ENCODE data around the gene IL2RG.

IL2RG gene

GRCh38 chrX:71128915-71129765, 17.8 kb upstream of the IL2RG start:
- TF ChIP-seq, protein P1, sequence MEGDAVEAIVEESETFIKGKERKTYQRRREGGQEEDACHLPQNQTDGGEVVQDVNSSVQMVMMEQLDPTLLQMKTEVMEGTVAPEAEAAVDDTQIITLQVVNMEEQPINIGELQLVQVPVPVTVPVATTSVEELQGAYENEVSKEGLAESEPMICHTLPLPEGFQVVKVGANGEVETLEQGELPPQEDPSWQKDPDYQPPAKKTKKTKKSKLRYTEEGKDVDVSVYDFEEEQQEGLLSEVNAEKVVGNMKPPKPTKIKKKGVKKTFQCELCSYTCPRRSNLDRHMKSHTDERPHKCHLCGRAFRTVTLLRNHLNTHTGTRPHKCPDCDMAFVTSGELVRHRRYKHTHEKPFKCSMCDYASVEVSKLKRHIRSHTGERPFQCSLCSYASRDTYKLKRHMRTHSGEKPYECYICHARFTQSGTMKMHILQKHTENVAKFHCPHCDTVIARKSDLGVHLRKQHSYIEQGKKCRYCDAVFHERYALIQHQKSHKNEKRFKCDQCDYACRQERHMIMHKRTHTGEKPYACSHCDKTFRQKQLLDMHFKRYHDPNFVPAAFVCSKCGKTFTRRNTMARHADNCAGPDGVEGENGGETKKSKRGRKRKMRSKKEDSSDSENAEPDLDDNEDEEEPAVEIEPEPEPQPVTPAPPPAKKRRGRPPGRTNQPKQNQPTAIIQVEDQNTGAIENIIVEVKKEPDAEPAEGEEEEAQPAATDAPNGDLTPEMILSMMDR (conservative IDR thresholded peaks at IDR 0.05; ENCODE audit: low read length), result peak; percentile 73
- DNase-seq (ENCODE audit: low read depth), result peak; percentile 45
- no peak overlapping the region for H3K4me3 ChIP-seq (ENCODE audit: low read length)

DNA sequence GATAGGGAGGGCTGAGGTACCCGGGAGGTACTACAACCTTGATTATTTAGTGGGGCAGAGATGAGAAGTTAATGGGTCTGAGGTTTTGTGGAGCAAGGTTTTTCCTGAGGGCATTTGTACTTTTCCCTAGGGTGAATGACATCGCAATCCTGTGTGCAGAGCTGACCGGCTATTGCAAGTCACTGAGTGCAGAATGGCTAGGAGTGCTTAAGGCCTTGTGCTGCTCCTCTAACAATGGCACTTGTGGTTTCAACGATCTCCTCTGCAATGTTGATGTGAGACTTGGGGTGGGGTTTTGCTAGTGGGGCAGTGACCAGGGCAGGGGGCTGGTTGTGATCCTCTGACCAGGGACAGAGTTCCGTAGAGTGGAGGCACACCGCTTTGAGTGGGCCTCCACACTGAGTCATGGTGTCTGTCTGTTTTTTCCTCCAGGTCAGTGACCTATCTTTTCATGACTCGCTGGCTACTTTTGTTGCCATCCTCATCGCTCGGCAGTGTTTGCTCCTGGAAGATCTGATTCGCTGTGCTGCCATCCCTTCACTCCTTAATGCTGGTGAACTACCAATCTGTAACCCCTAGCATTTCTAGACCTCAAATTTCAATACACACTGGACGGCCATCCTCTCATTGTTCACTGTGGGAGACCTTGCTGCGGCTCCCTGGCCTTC, 16.9 kb upstream of the IL2RG start:
- DNase-seq (ENCODE audit: low read depth), result no peak
- no peak overlapping the region for H3K4me3 ChIP-seq (ENCODE audit: low read length)
- TF ChIP-seq, protein P1 (conservative IDR thresholded peaks at IDR 0.05; ENCODE audit: low read length), result no peak

DNA sequence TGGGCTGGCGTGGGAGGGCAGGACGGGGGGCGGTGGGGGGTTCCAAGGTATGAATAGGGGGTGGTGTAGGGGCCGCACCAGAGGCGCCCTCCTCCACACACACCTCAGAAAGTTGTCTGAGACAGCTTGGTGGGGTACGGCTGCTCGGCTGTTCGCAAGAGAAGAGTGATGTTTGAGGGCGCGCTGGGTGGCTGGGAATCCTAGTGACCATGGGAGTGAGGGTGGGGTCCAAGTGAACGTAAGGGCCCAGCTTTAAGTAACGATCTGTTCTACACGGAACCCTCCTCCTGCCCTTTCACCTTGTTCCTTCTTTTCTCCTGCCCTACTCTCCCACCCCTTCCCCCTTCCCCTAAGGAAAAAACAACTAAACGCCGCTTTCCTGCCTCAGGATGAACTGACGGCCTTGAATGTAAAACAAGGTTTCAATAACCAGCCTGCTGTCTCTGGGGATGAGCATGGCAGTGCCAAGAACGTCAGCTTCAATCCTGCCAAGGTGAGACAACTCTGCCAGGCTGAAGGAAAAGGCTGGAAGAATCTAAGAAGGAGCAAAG, 7.7 kb upstream of the IL2RG start:
- DNase-seq (ENCODE audit: low read depth), result no peak
- peak overlapping the region; percentile 68 for H3K4me3 ChIP-seq (ENCODE audit: low read length)
- TF ChIP-seq, protein P1 (conservative IDR thresholded peaks at IDR 0.05; ENCODE audit: low read length), result no peak

DNA sequence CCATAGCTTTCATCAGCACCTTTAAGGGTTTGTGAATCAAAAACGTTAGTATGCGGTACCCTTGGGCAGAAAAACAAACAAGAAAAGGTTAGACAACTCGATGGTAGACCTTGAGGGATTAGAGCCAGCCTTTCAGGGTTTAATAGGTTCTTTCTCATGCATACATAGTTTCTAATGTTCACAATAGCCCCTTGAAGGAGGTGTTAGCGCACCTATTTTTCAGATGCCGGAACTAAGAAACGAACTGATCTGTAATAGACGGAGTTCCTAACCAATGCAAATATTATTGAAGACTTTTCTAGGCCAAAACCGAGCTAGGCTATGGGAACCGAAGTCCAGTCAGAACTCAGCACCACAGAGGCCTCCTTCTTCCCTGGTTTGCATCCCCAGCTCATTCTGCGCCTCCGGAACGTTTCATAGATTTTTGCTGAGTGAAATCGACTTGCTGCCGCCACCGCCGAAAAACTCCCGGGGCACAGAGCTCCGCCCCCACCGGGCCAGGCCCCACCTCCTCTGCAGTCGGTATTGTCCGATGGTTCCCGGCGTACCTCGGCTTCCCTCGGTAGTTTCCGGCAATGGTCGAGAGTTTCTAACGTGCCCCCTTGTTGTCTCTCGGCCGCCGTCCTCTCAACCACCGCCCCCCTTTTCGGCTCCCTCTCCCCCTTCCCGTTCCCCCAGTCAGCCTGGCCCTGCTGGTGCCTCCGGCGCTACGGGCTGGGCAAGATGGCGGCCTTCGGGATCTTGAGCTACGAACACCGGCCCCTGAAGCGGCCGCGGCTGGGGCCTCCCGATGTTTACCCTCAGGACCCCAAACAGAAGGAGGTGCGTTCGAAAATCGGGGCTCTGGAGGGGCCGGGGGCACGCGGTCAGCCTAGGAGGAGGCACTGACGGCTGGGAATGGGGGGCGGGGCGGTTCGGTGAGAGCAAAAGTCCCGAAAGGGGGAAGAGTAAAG, 6.9 kb upstream of the IL2RG start, which contains the start of gene MED12:
Gene MED12 (plus strand): TSS at position 565 of the 953 bp plus-strand sequence. CDS start 159 bp downstream, at position 724.
- H3K4me3 ChIP-seq (ENCODE audit: low read length), result peak within 1 kb of the TSS; percentile 68
- peak; percentile 78 for DNase-seq (ENCODE audit: low read depth)
- TF ChIP-seq, protein P1 (conservative IDR thresholded peaks at IDR 0.05; ENCODE audit: low read length), result no peak

GRCh38 chrX:71117358-71117757, 6.0 kb upstream of the IL2RG start:
- DNase-seq (ENCODE audit: low read depth), result no peak
- TF ChIP-seq, protein P1 (conservative IDR thresholded peaks at IDR 0.05; ENCODE audit: low read length), result no peak
- H3K4me3 ChIP-seq (ENCODE audit: low read length), result no peak overlapping the region

DNA sequence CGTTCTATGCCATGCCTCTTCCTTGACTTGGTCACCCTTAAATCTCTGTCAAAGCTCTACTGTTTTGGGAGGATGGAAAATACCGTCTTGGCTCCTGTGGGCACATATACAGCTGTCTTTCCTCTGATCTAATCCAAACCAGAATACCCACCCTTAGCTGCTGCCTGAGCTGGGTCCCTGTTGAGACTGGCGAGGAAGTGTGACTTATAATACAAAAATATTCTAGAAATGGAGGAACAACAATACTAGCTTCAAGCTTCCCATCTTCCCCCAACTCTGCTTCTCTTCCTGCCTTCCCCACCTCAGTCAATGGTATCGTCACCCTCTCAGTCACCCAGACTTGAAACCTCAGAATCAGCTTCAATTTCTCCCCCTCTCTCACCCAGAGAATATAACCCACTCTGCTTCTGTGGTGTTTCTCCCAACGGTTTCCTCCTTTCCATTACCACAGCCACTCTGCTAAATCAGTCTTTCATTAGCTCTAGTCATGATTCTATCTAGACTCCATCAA, 599 bp upstream of the IL2RG start:
- TF ChIP-seq, protein P1 (conservative IDR thresholded peaks at IDR 0.05; ENCODE audit: low read length), result no peak
- no peak overlapping the region for H3K4me3 ChIP-seq (ENCODE audit: low read length)

More for the DNA sequence above, 599 bp upstream of the IL2RG start:
- DNase-seq (ENCODE audit: low read depth), result no peak

Data from AG10803 (cell line).